ENCODE results near the gene DOK5. TPM values are rescaled to one million over a fixed set of nuclear protein-coding genes. Genes with fewer than 3 reads are reported as not detected.

Gene DOK5
- total and polyA plus RNA-seq, 2 experiments from 2014 or later = 5.0 to 6.9 TPM

GRCh38 chr20:54459279-54459678, 16.1 kb upstream of the DOK5 start:
- Histone ChIP-seq H4K20me1 (replicated peaks; ENCODE audit: insufficient read depth) (no peaks in the 10 kb centered on the region), H2AFZ (peak overlapping the region; percentile 12; the same call in 1 of the 2 replicates), H3K4me1 (ENCODE audit: insufficient read depth) (no peaks in the 10 kb centered on the region; the same call in 1 of the 2 replicates), H3K4me3 (no peak overlapping the region), H3F3A (replicated peaks; ENCODE audit: low read depth) (no peaks in the 10 kb centered on the region), H3K27ac (ENCODE audit: low read depth) (no peak overlapping the region), H3K4me2 (no peak overlapping the region), H3K9me2 (ENCODE audit: insufficient read depth) (no peaks in the 10 kb centered on the region), H3K79me2 (replicated peaks; ENCODE audit: insufficient read depth) (no peaks in the 10 kb centered on the region), H3K36me3 (ENCODE audit: insufficient read depth) (no peaks in the 10 kb centered on the region), H3K27me3 (ENCODE audit: insufficient read depth) (no peaks in the 10 kb centered on the region)
- TF ChIP-seq REST (IDR thresholded peaks at IDR 0.05; ENCODE audit: unreplicated experiment) = no peak
- no peak for TF ChIP-seq ETS1 (IDR thresholded peaks at IDR 0.05)
- TF ChIP-seq POLR2AphosphoS5 (IDR thresholded peaks at IDR 0.05; ENCODE audit: low read depth) = no peak
- TF ChIP-seq STAT1 (IDR thresholded peaks at IDR 0.05; ENCODE audit: unreplicated experiment) = no peak
- TF ChIP-seq ZNF331 (CRISPR knock-in tag; IDR thresholded peaks at IDR 0.05; ENCODE audit: low read depth) = no peak
- no peak for TF ChIP-seq JUNB (IDR thresholded peaks at IDR 0.05; ENCODE audit: unreplicated experiment)
- Mint-ChIP-seq H3K9me3 (no peaks in the 10 kb centered on the region), H3K36me3 (ENCODE audit: low read depth) (no peaks in the 10 kb centered on the region), H3K27me3 (ENCODE audit: insufficient read depth, low read depth, poor library complexity) (no peaks in the 10 kb centered on the region), H3K27ac (no peak overlapping the region), H3K4me3 (no peak overlapping the region), H3K4me1 (peaks cover 4% of the 10 kb centered on the region; the same call in 2 of the 3 replicates)
- DNase-seq (ENCODE audit: low spot score) (no peak), ATAC-seq (no peak)

GRCh38 chr20:54464003-54464402, 11.4 kb upstream of the DOK5 start:
- no peaks in the 10 kb centered on the region for H3K27me3 Mint-ChIP-seq (ENCODE audit: insufficient read depth, low read depth, poor library complexity)
- Histone ChIP-seq H3K36me3 (ENCODE audit: insufficient read depth) (no peaks in the 10 kb centered on the region), H3K27ac (ENCODE audit: low read depth) (no peak overlapping the region), H3K27me3 (ENCODE audit: insufficient read depth) (no peaks in the 10 kb centered on the region), H3F3A (replicated peaks; ENCODE audit: low read depth) (no peaks in the 10 kb centered on the region), H2AFZ (no peak overlapping the region), H3K4me1 (ENCODE audit: insufficient read depth) (no peaks in the 10 kb centered on the region), H3K4me3 (no peak overlapping the region), H3K9me2 (ENCODE audit: insufficient read depth) (no peaks in the 10 kb centered on the region), H3K4me2 (no peak overlapping the region), H3K79me2 (replicated peaks; ENCODE audit: insufficient read depth) (no peaks in the 10 kb centered on the region), H4K20me1 (replicated peaks; ENCODE audit: insufficient read depth) (no peaks in the 10 kb centered on the region)
- no peak for DNase-seq (ENCODE audit: low spot score)
- ATAC-seq = no peak
- no peaks in the 10 kb centered on the region for H3K36me3 Mint-ChIP-seq (ENCODE audit: low read depth)
- no peaks in the 10 kb centered on the region for H3K4me1 Mint-ChIP-seq
- H3K27ac Mint-ChIP-seq = no peak overlapping the region
- H3K9me3 Mint-ChIP-seq = no peaks in the 10 kb centered on the region
- no peak overlapping the region for H3K4me3 Mint-ChIP-seq
- TF ChIP-seq ZNF462 (CRISPR knock-in tag; IDR thresholded peaks at IDR 0.05) (no peak), EZH2 (IDR thresholded peaks at IDR 0.05; ENCODE audit: low read depth, unreplicated experiment) (no peak), ZNF331 (CRISPR knock-in tag; IDR thresholded peaks at IDR 0.05; ENCODE audit: low read depth) (no peak), ZNF114 (CRISPR knock-in tag; IDR thresholded peaks at IDR 0.05) (no peak), POLR2AphosphoS5 (IDR thresholded peaks at IDR 0.05; ENCODE audit: low read depth) (no peak), ETS1 (IDR thresholded peaks at IDR 0.05) (no peak)

All from GM23338 (cell line).